B cell (primary cell): ENCODE measurements around the gene DNAAF3. TPM values are rescaled to one million over a fixed set of nuclear protein-coding genes. Genes with fewer than 3 reads are reported as not detected.
A peak's percentile ranks its signal among the peaks of the same experiment; 100 is the strongest.
"Not testable (repeated sequence)": the region's sequence is repeated elsewhere in the genome, so short reads cannot be mapped to it uniquely, and the experiment has no call there.

Source experiments
- ATAC-seq: fragments of 200-7000 bp; cut with Tn5 transposase; one replicate; pipeline ENCODE4 v1.10.0; 2021; ENCODE audit warnings: low read depth, mild to moderate bottlenecking, moderate number of reproducible peaks, moderate library complexity
- CTCF ChIA-PET: fragments of 350-600 bp; sonication (Branson Sonifier 250); formaldehyde crosslinking; loops from one replicate; lab custom pipeline; 2021; ENCODE audit warnings: antibody characterized with exemption, inconsistent platforms; lab: Charles Lee
- POLR2A ChIA-PET: fragments of 350-600 bp; sonication (Branson Sonifier 250); formaldehyde crosslinking; loops from one replicate; lab custom pipeline; 2021; ENCODE audit warnings: antibody characterized with exemption; lab: Charles Lee
- DNase-seq: peaks from one replicate; pipeline ENCODE4 v3.0.0; 2013
- H2AFZ ChIP-seq: 2 replicates; pipeline ENCODE4 v1.6.1; 2012; ENCODE audit warnings: mild to moderate bottlenecking, low read depth, low read length; ENCODE audit not compliant: insufficient read depth, poor library complexity, severe bottlenecking
- H3K27ac ChIP-seq, 2 donors: 1 replicate in 1 of 2; 2 replicates in 1 of 2; pipeline ENCODE4 v1.5.1; 2012 to 2013; ENCODE audit warnings: low read length in 2 of 2, mild to moderate bottlenecking in 2 of 2, moderate library complexity in 1 of 2
- H3K27me3 ChIP-seq, 4 experiments: fragments of 200-600 bp in 1 of 4; sonication (generic) in 1 of 4; replicated peaks in 1 of 4; 1 replicate in 2 of 4; 2 replicates in 2 of 4; pipeline versions ENCODE4 v1.6.1 to v1.7.0; 2013 to 2016; ENCODE audit warnings: low read length in 3 of 4, mild to moderate bottlenecking in 2 of 4, mixed read lengths in 1 of 4, moderate library complexity in 1 of 4; ENCODE audit not compliant: insufficient read depth in 4 of 4, control insufficient read depth in 3 of 4; ENCODE audit errors: control extremely low read depth in 1 of 4
- H3K36me3 ChIP-seq, 2 experiments: replicated peaks in 1 of 2; 1 replicate in 1 of 2; 2 replicates in 1 of 2; pipeline versions ENCODE4 v1.6.1 to v1.7.1; 2013; ENCODE audit warnings: low read length in 1 of 2; ENCODE audit not compliant: insufficient read depth in 2 of 2, control insufficient read depth in 1 of 2; ENCODE audit errors: control extremely low read depth in 1 of 2, extremely low read depth in 1 of 2
- H3K4me1 ChIP-seq, 2 donors: fragments of 200-600 bp in 1 of 2; sonication (generic) in 1 of 2; 1 replicate in 1 of 2; 2 replicates in 1 of 2; pipeline versions ENCODE4 v1.5.1 to v1.6.1; 2013 to 2017; ENCODE audit warnings: low read length in 2 of 2; ENCODE audit not compliant: control insufficient read depth in 2 of 2, insufficient read depth in 2 of 2
- H3K4me2 ChIP-seq: replicated peaks from 2 replicates; pipeline ENCODE3; 2012; ENCODE audit warnings: mild to moderate bottlenecking, low read depth, low read length; ENCODE audit not compliant: poor library complexity, severe bottlenecking
- H3K4me3 ChIP-seq, 5 experiments: fragments of 200-600 bp in 1 of 5; sonication (generic) in 1 of 5; 1 replicate in 3 of 5; 2 replicates in 2 of 5; pipeline versions ENCODE4 v1.5.1 to v1.7.0; 2011 to 2016; ENCODE audit warnings: low read length in 4 of 5, mild to moderate bottlenecking in 4 of 5, low read depth in 2 of 5, control low read depth in 1 of 5, moderate library complexity in 1 of 5; ENCODE audit not compliant: insufficient read depth in 1 of 5; ENCODE audit errors: control extremely low read depth in 1 of 5, extremely low read depth in 1 of 5
- H3K79me2 ChIP-seq: fragments of 200-600 bp; sonication (generic); one replicate; pipeline ENCODE4 v1.6.0; 2016; ENCODE audit warnings: low read length; ENCODE audit not compliant: control insufficient read depth, insufficient read depth
- H3K9ac ChIP-seq: fragments of 200-600 bp; sonication (generic); 2 replicates; pipeline ENCODE4 v1.6.1; 2017; ENCODE audit warnings: mild to moderate bottlenecking, low read length, moderate library complexity
- H3K9me3 ChIP-seq, 3 donors: one replicate each; pipeline versions ENCODE4 v1.6.1 to v1.7.1; 2013; ENCODE audit warnings: low read length in 2 of 3; ENCODE audit not compliant: control insufficient read depth in 2 of 3, insufficient read depth in 1 of 3; ENCODE audit errors: control extremely low read depth in 1 of 3
- H4K20me1 ChIP-seq: 2 replicates; pipeline ENCODE4 v1.6.0; 2012; ENCODE audit warnings: mild to moderate bottlenecking, low read length; ENCODE audit not compliant: insufficient read depth, control insufficient read depth, poor library complexity, severe bottlenecking
- H3K27ac Mint-ChIP-seq: one replicate; pipeline ENCODE4 v1.8.0; 2021; ENCODE audit warnings: mixed read lengths
- H3K27me3 Mint-ChIP-seq: one replicate; pipeline ENCODE4 v1.8.0; 2021; ENCODE audit warnings: mixed read lengths
- H3K4me1 Mint-ChIP-seq: one replicate; pipeline ENCODE4 v1.8.0; 2021; ENCODE audit warnings: mixed read lengths
- H3K4me3 Mint-ChIP-seq: one replicate; pipeline ENCODE4 v1.8.0; 2021; ENCODE audit warnings: mixed read lengths
- H3K9me3 Mint-ChIP-seq: one replicate; pipeline ENCODE4 v1.8.0; 2022; ENCODE audit warnings: mixed read lengths; ENCODE audit not compliant: insufficient read depth
- EZH2 ChIP-seq: IDR thresholded peaks from 2 replicates; pipeline ENCODE4 v1.6.1; 2012; ENCODE audit warnings: borderline replicate concordance, low read depth, mild to moderate bottlenecking, moderate library complexity, low read length; ENCODE audit not compliant: insufficient read depth, poor library complexity, severe bottlenecking
- WGBS: methylation state at CpG from one replicate; pipeline ENCODE4 v1.1.5; 2013; ENCODE audit warnings: missing lambda C conversion rate; ENCODE audit not compliant: insufficient coverage; 5-methylcytosine and 5-hydroxymethylcytosine counted together
- intact Hi-C: fragments of 100-400 bp; cut with micrococcal nuclease; formaldehyde crosslinking; loops from one replicate; pipeline ENCODE4 v1.10.0; 2022
- polyA plus RNA-seq: library from polyadenylated mRNA; depleted of rRNA; stranded (reverse); fragments of >200 nt; gene quantifications from 2 replicates; pipeline ENCODE4 v1.2.3, GENCODE V29; 2012
- total RNA-seq, 2 donors: library from RNA; stranded (reverse); fragments of 120-200 nt in 1 of 2; gene quantifications; 1 replicate in 1 of 2; 2 replicates in 1 of 2; pipeline versions ENCODE4 v1.2.3 to v1.2.4, GENCODE V29; 2013 to 2022
- TF ChIP-seq, protein P1 (sequence below): fragments of 200-600 bp; IDR thresholded peaks from one replicate; pipeline ENCODE4 v1.8.0; 2022; ENCODE audit warnings: antibody characterized with exemption, mild to moderate bottlenecking

The DNAAF3 gene
- total and polyA plus RNA-seq, 2 donors (not counting 1 experiment from before 2014, with no cell fraction given): not detected

DNA sequence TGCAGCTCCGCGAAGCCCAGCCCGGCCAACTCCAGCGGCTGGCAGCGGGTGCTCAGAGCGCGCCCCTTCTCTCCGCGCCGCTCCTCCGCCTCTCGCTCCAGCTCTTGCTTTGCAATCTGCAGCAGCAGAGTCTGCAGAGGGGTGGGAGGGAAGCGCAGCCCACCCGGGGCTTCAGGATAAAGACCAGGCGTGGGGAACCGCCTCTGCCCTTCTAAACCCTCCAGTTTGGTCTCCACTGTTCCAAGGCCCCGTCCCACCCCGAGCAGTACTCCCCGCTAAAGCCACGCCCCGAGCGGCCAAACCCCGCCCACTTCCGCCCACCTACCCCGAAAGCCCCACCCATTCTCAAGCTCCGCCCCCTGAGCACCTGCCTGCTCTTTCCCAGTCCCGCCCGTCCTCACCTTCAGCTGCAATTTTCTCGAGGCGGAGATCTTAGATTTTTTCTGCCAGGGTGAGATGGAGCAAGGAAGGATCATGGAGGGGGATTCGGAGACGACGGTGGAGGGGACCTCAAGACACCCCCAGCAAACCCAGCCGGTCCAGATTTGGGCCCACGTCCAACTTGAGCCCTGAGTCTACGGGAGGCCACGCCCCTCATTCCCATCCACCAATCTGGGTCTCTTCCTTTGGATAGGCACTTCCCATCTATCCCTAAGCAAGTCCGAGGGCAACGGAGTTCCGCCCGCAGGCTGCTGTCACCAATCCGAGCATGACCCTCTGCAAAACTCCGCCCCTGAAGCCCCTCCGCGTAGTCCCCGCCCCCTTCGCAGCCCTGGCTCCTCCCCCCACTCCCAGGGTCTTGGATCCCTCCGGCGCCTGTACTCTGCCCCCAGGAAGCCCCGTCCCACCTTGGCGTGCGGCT is 10.0 kb downstream of the DNAAF3 start:
- H3K27me3 Mint-ChIP-seq: peaks cover 39% of the 10 kb centered on the region
- Histone ChIP-seq H3K9me3 (peaks cover 0 to 59% (median 7%) of the 10 kb centered on the region in 3 donors), H4K20me1 (no peaks in the 10 kb centered on the region), H3K79me2 (no peaks in the 10 kb centered on the region), H3K4me1 (peaks cover 14 to 19% of the 10 kb centered on the region in 2 donors), H2AFZ (peak overlapping the region; percentile 27), H3K4me3 (no peak overlapping the region), H3K27me3 (peaks cover 0 to 59% (median 21%) of the 10 kb centered on the region in 4 experiments), H3K9ac (no peak overlapping the region), H3K27ac (no peak overlapping the region), H3K36me3 (no peaks in the 10 kb centered on the region), H3K4me2 (peak overlapping the region; percentile 45)
- DNase-seq: peak; percentile 46
- intact Hi-C loops: no loop called here
- no peak for TF ChIP-seq EZH2
- TF ChIP-seq, protein P1, sequence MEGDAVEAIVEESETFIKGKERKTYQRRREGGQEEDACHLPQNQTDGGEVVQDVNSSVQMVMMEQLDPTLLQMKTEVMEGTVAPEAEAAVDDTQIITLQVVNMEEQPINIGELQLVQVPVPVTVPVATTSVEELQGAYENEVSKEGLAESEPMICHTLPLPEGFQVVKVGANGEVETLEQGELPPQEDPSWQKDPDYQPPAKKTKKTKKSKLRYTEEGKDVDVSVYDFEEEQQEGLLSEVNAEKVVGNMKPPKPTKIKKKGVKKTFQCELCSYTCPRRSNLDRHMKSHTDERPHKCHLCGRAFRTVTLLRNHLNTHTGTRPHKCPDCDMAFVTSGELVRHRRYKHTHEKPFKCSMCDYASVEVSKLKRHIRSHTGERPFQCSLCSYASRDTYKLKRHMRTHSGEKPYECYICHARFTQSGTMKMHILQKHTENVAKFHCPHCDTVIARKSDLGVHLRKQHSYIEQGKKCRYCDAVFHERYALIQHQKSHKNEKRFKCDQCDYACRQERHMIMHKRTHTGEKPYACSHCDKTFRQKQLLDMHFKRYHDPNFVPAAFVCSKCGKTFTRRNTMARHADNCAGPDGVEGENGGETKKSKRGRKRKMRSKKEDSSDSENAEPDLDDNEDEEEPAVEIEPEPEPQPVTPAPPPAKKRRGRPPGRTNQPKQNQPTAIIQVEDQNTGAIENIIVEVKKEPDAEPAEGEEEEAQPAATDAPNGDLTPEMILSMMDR: no peak
- peaks cover 22% of the 10 kb centered on the region for H3K4me1 Mint-ChIP-seq
- H3K4me3 Mint-ChIP-seq: peak overlapping the region; percentile 24
- no peak for ATAC-seq
- ChIA-PET POLR2A (no interaction called here), CTCF (no interaction called here)
- WGBS: 12% methylated on average over 40 of the region's 52 CpGs
- H3K9me3 Mint-ChIP-seq: peaks cover 5% of the 10 kb centered on the region
- H3K27ac Mint-ChIP-seq: no peak overlapping the region

GRCh38 chr19:55155784-55156183 is 10.6 kb downstream of the DNAAF3 start:
- 17% methylated on average over 5 of the region's 5 CpGs for WGBS
- peaks cover 0 to 52% (median 18%) of the 10 kb centered on the region in 4 experiments for H3K27me3 ChIP-seq
- H3K36me3 ChIP-seq, DNase-seq, H3K79me2 ChIP-seq, H3K9ac ChIP-seq, H3K4me3 ChIP-seq, H3K4me3 Mint-ChIP-seq, H3K9me3 Mint-ChIP-seq, POLR2A ChIA-PET, H4K20me1 ChIP-seq, CTCF ChIA-PET, H3K27ac ChIP-seq, H3K27ac Mint-ChIP-seq, intact Hi-C loops, ATAC-seq: not testable (repeated sequence)
- H3K9me3 ChIP-seq: peaks cover 0 to 54% (median 3%) of the 10 kb centered on the region in 3 donors
- H2AFZ ChIP-seq: peak overlapping the region; percentile 27
- H3K4me1 ChIP-seq: peaks cover 14 to 16% of the 10 kb centered on the region in 2 donors
- peaks cover 22% of the 10 kb centered on the region for H3K4me1 Mint-ChIP-seq
- peak overlapping the region; percentile 45 for H3K4me2 ChIP-seq
- peaks cover 41% of the 10 kb centered on the region for H3K27me3 Mint-ChIP-seq
